HG03558 (cell line): ENCODE results near the gene RPF1.
"Not testable (repeated sequence)": the region's sequence is repeated elsewhere in the genome, so short reads cannot be mapped to it uniquely, and the experiment has no call there.

ENCODE experiments used
- ATAC-seq: cut with Tn5 transposase; IDR thresholded peaks from one replicate; pipeline ENCODE4 v1.9.1; 2021; ENCODE audit warnings: moderate number of reproducible peaks; ENCODE audit not compliant: unreplicated experiment; ENCODE audit errors: extremely low read depth

RPF1 gene

GRCh38 chr1:84478876-84479868, at the start of gene RPF1:
TSS of gene RPF1 (plus strand) at chr1:84479266. CDS start at chr1:84479282, 16 bp downstream.
- ATAC-seq: peak; percentile 85

- ATAC-seq: no peak
Measured at GRCh38 chr1:84430546-84430945, 48.5 kb upstream of the RPF1 start.

- no peak for ATAC-seq
Measured at GRCh38 chr1:84433258-84434080, 45.6 kb upstream of the RPF1 start.

- no peak for ATAC-seq
Measured at GRCh38 chr1:84434081-84434769, 44.8 kb upstream of the RPF1 start.

- ATAC-seq: no peak
Measured at GRCh38 chr1:84434801-84435549, 44.1 kb upstream of the RPF1 start.

- ATAC-seq: no peak
Measured at GRCh38 chr1:84436876-84437655, 42.0 kb upstream of the RPF1 start.

GRCh38 chr1:84442256-84442655, 36.8 kb upstream of the RPF1 start:
- peak; percentile 99 for ATAC-seq

GRCh38 chr1:84442747-84443646, 36.1 kb upstream of the RPF1 start:
- not testable (repeated sequence) for ATAC-seq

GRCh38 chr1:84448704-84449103, 30.4 kb upstream of the RPF1 start:
- not testable (repeated sequence) for ATAC-seq

- ATAC-seq: no peak
Measured at GRCh38 chr1:84450910-84451309, 28.2 kb upstream of the RPF1 start.

- no peak for ATAC-seq
Measured at GRCh38 chr1:84452436-84452835, 26.6 kb upstream of the RPF1 start.

- ATAC-seq: no peak
Measured at GRCh38 chr1:84462118-84462517, 16.9 kb upstream of the RPF1 start.

- no peak for ATAC-seq
Measured at GRCh38 chr1:84467298-84467697, 11.8 kb upstream of the RPF1 start.

- no peak for ATAC-seq
Measured at GRCh38 chr1:84476225-84476624, 2.8 kb upstream of the RPF1 start.

GRCh38 chr1:84479998-84480397, 932 bp downstream of the RPF1 start:
- ATAC-seq: no peak

GRCh38 chr1:84480650-84481049, 1.6 kb downstream of the RPF1 start:
- ATAC-seq: no peak

GRCh38 chr1:84481317-84481716, 2.3 kb downstream of the RPF1 start:
- ATAC-seq: no peak

GRCh38 chr1:84488107-84488506, 9.0 kb downstream of the RPF1 start:
- no peak for ATAC-seq
